Osteoblast (primary cell): ENCODE measurements around the gene SH3RF1. TPM values are rescaled to one million over a fixed set of nuclear protein-coding genes. Genes with fewer than 3 reads are reported as not detected.
A peak's percentile ranks its signal among the peaks of the same experiment; 100 is the strongest.

ENCODE experiments used
- DNase-seq: peaks from one replicate; pipeline ENCODE4 v3.0.0; 2011; ENCODE audit warnings: low spot score, mixed read lengths; ENCODE audit not compliant: insufficient read length; ENCODE audit errors: missing footprints
- H2AFZ ChIP-seq: 2 replicates; pipeline ENCODE4 v1.6.0; 2011; ENCODE audit warnings: mild to moderate bottlenecking, low read length
- H3K27ac ChIP-seq: 2 replicates; pipeline ENCODE4 v1.5.1; 2011; ENCODE audit warnings: mild to moderate bottlenecking, low read depth, low read length, moderate library complexity
- H3K27me3 ChIP-seq: 2 replicates; pipeline ENCODE4 v1.6.0; 2012; ENCODE audit warnings: mild to moderate bottlenecking, control low read depth, inconsistent platforms, low read length, moderate library complexity; ENCODE audit not compliant: insufficient read depth
- H3K36me3 ChIP-seq: 2 replicates; pipeline ENCODE4 v1.5.1; 2011; ENCODE audit warnings: mild to moderate bottlenecking, low read length, control low read depth, moderate library complexity; ENCODE audit not compliant: insufficient read depth
- H3K4me1 ChIP-seq: 2 replicates; pipeline ENCODE4 v1.5.1; 2011; ENCODE audit warnings: mild to moderate bottlenecking, low read length, control low read depth, moderate library complexity; ENCODE audit not compliant: insufficient read depth
- H3K4me2 ChIP-seq: 2 replicates; pipeline ENCODE4 v1.6.0; 2011; ENCODE audit warnings: mild to moderate bottlenecking, low read length; ENCODE audit not compliant: insufficient read depth
- H3K4me3 ChIP-seq: fragments of 200-600 bp; sonication (generic); 3 replicates; pipeline ENCODE4 v1.5.1; 2012; ENCODE audit warnings: mild to moderate bottlenecking, low read length, inconsistent platforms; ENCODE audit not compliant: insufficient read depth
- H3K79me2 ChIP-seq: 2 replicates; pipeline ENCODE4 v1.6.0; 2012; ENCODE audit warnings: mild to moderate bottlenecking, low read length, control low read depth, inconsistent platforms; ENCODE audit not compliant: insufficient read depth
- H3K9me3 ChIP-seq: 2 replicates; pipeline ENCODE4 v1.5.1; 2011; ENCODE audit warnings: low read depth, low read length, control low read depth
- H4K20me1 ChIP-seq: 2 replicates; pipeline ENCODE4 v1.6.0; 2012; ENCODE audit warnings: mild to moderate bottlenecking, low read length, control low read depth; ENCODE audit not compliant: insufficient read depth
- total RNA-seq: library from RNA; depleted of rRNA; stranded (reverse); fragments of >200 nt; gene quantifications from 2 replicates; pipeline ENCODE4 v1.2.3, GENCODE V29; 2012
- TF ChIP-seq, protein P1 (sequence below): IDR thresholded peaks from 2 replicates; pipeline ENCODE4 v1.5.1; 2011; ENCODE audit warnings: mild to moderate bottlenecking, low read depth, low read length, moderate library complexity; ENCODE audit errors: extremely low read depth

The SH3RF1 gene
- total RNA-seq, 1 donor, result 37.6 TPM

- peaks cover 100% of the 10 kb centered on the region for H3K79me2 ChIP-seq
- H2AFZ ChIP-seq, result no peak overlapping the region
Measured at GRCh38 chr4:169185133-169185956, 85.4 kb downstream of the SH3RF1 start.

DNA sequence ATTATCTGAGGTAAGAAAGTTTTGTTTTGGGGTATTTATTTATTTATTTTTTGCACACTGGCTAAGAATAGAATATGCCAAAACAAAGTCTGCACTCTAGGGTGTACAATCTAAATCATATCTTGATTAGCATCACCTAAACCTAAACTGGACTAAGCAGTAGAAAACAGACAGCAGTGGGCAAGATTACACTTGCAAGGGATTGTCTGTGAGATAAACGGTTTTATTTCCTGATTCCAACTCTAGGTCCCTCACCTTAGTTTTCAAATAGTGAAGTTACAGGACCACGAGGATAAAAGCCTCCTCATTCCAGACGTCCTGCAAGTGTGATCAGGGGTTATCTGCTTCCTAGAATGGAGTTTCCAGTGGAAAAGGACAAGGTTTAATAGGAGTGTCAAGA lies 86.1 kb downstream of the SH3RF1 start:
- peaks cover 71% of the 10 kb centered on the region for H4K20me1 ChIP-seq
- H3K36me3 ChIP-seq, result peaks cover 6% of the 10 kb centered on the region
- no peaks in the 10 kb centered on the region for H3K9me3 ChIP-seq
- no peak overlapping the region for H2AFZ ChIP-seq
- no peak overlapping the region for H3K4me2 ChIP-seq
- H3K79me2 ChIP-seq, result peaks cover 100% of the 10 kb centered on the region
- peaks cover 32% of the 10 kb centered on the region for H3K4me1 ChIP-seq
- H3K4me3 ChIP-seq, result no peak overlapping the region
- no peak overlapping the region for H3K27ac ChIP-seq
- H3K27me3 ChIP-seq, result no peaks in the 10 kb centered on the region
- TF ChIP-seq, protein P1, sequence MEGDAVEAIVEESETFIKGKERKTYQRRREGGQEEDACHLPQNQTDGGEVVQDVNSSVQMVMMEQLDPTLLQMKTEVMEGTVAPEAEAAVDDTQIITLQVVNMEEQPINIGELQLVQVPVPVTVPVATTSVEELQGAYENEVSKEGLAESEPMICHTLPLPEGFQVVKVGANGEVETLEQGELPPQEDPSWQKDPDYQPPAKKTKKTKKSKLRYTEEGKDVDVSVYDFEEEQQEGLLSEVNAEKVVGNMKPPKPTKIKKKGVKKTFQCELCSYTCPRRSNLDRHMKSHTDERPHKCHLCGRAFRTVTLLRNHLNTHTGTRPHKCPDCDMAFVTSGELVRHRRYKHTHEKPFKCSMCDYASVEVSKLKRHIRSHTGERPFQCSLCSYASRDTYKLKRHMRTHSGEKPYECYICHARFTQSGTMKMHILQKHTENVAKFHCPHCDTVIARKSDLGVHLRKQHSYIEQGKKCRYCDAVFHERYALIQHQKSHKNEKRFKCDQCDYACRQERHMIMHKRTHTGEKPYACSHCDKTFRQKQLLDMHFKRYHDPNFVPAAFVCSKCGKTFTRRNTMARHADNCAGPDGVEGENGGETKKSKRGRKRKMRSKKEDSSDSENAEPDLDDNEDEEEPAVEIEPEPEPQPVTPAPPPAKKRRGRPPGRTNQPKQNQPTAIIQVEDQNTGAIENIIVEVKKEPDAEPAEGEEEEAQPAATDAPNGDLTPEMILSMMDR, result no peak
- no peak for DNase-seq

More at GRCh38 chr4:169185133-169185956, 85.4 kb downstream of the SH3RF1 start:
- peak overlapping the region; percentile 17 for H3K27ac ChIP-seq
- H4K20me1 ChIP-seq, result peaks cover 69% of the 10 kb centered on the region
- DNase-seq, result no peak
- no peak overlapping the region for H3K4me2 ChIP-seq
- peaks cover 6% of the 10 kb centered on the region for H3K36me3 ChIP-seq
- H3K4me1 ChIP-seq, result peaks cover 26% of the 10 kb centered on the region
- no peak overlapping the region for H3K4me3 ChIP-seq
- TF ChIP-seq, protein P1, result no peak
- no peaks in the 10 kb centered on the region for H3K9me3 ChIP-seq
- no peaks in the 10 kb centered on the region for H3K27me3 ChIP-seq

GRCh38 chr4:169184236-169184635 lies 86.5 kb downstream of the SH3RF1 start:
- Histone ChIP-seq H3K79me2 (peaks cover 100% of the 10 kb centered on the region), H2AFZ (no peak overlapping the region), H3K4me3 (no peak overlapping the region), H4K20me1 (peaks cover 66% of the 10 kb centered on the region), H3K36me3 (peaks cover 6% of the 10 kb centered on the region), H3K27me3 (no peaks in the 10 kb centered on the region), H3K9me3 (no peaks in the 10 kb centered on the region), H3K4me2 (no peak overlapping the region), H3K27ac (no peak overlapping the region), H3K4me1 (peaks cover 35% of the 10 kb centered on the region)
- no peak for DNase-seq
- TF ChIP-seq, protein P1, result no peak

GRCh38 chr4:169183581-169183980 lies 87.2 kb downstream of the SH3RF1 start:
- no peak overlapping the region for H2AFZ ChIP-seq
- H4K20me1 ChIP-seq, result peaks cover 67% of the 10 kb centered on the region
- no peak overlapping the region for H3K4me2 ChIP-seq
- H3K36me3 ChIP-seq, result peaks cover 6% of the 10 kb centered on the region
- TF ChIP-seq, protein P1, result no peak
- H3K79me2 ChIP-seq, result peaks cover 100% of the 10 kb centered on the region
- H3K4me1 ChIP-seq, result peaks cover 33% of the 10 kb centered on the region
- H3K27ac ChIP-seq, result no peak overlapping the region
- H3K9me3 ChIP-seq, result no peaks in the 10 kb centered on the region
- no peak for DNase-seq
- no peaks in the 10 kb centered on the region for H3K27me3 ChIP-seq
- H3K4me3 ChIP-seq, result no peak overlapping the region
